ENCODE data around the gene KHDRBS2.

KHDRBS2 gene

DNA sequence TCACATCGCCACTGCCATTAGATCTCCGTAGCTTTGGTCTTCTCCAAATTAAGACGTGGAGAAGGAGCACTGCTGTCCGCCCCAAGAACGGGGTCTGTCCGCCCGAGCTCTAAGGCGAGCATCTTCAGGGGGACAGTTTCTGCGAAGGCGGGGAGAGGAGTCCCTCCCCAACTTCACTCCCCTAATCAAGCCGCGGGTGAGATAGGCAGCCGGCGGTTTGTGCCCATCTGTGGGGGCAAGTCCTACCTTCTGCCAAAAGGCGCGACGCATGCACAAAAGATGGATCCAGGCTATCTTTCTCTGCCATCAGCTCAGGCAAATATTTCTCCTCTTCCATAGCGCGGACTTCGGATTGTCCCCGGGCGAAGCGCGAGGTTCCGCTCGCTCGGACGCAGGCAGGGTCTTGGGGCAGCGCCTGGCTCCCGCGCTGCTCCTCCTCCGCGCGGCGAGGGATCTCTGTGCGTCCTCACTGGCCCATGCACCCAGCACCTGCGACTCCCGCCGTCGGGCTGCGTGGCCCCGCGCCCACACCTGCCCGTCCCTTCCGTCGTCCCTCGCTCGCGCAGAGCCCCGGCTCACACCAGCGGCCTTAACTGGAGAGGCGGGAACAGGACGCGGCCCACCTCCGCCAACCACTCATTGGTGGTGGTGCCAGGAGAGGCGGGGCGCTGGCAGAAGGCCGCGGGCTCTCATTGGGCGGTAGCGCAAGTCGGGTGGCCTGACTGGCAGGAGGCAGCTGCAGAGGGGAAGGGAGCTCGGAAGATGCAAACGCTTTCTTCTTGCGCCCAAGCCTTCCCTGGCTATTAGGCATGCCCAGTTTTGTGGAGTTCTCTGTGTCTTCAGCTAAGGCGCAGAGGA, at the start of gene KHDRBS2:
TSS of gene KHDRBS2 (minus strand) at position 614 of the 858 bp plus-strand sequence.
- no peak for DNase-seq (ENCODE audit: low read depth in 2 of 2)

DNA sequence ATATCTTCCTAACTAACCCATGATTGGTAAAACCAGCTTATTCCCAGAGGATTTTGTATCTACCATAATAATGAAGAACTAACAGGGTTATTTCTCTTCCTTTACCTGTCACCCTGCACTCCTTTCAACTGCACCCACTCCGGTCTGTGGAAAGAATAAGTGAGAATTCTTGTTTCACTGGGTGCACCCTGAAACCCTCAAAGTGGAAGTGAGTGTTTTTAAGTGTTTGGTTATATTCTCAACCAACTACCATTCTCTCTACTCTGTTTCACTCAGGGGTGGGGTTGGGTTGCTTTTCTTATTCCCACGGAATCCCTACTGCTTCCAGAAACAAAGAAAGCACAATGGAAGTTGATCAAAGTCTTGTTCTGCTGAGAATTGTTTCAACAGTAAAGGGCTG, 42.6 kb upstream of the KHDRBS2 start:
- DNase-seq (ENCODE audit: low read depth in 2 of 2), result no peak

DNA sequence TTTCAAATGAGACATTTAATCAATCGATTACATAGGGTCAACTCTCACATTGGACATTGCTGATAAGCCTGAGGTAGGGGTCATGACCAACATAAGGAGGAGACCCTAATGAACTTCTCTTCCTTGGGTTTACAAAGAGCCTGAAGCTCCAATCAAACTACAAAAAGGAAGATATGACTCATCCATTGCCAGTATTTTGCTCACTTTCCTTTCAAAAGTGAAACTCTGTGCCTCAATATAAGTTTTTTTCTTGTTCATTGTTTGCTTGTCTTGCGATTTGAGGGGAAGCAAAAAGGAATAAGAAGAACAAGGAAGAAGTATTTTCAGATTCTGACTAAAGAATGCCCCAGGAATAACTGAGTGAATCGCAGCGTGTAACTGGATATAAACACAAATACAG, 38.8 kb upstream of the KHDRBS2 start:
- DNase-seq (ENCODE audit: low read depth in 2 of 2), result no peak

DNA sequence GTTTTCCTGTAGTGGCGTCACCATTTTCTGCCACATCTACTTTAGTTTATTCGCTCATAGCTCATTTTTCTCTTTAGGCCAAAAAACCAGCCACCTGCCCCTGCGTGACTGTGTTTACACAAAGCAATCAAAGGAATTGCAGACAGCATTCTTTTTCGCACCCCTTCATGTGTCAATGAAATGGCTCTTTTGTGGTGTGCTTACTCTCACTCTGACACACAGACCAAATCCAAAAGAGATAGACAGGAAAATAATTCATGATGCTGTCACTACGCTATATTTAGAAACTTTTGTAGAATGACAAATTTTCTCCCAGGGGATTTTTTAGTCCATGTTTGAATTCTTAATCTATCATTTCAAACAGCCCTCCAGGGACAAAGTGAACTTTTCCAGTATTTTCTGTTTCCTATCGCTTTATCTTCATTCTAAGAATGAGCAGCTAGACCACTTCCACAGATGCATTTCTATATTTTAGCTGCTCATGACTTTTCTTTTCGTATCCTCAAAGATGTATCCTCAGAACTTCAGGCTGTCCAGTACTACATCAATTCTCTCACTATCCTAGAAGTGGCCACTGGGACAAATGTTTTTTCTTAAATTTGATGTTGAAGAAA, 37.9 kb upstream of the KHDRBS2 start:
- no peak for DNase-seq (ENCODE audit: low read depth in 2 of 2)

DNA sequence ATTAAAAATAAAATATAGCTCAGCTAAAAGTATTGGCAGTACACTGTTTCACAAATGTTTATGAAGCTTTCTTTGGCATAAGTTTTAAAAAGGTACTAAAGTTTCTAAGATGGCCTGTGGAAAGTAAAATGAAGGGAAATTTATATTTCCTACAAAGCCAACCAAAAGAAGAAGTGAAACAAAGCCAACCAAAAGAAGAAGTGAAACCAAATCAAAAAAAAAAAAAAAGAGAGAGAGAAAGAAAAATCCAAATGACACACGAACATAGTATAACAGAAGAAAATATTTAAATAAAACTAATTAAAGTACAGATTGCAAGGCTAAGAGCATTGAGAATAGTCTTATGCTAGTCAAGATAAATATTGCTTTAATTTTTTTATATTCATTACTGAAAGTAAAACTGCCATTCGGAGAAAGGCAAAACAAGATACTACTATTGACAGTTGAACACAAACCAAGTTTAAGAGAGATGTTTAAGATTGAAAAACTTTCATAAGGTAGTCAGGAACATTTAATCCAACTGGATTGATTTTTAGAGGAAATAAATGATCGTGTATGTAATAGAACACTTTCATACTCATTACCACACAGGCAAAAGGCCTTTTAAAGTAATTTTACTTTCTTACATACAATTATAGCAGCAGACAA, 12.8 kb upstream of the KHDRBS2 start:
- no peak for DNase-seq (ENCODE audit: low read depth in 2 of 2)

DNA sequence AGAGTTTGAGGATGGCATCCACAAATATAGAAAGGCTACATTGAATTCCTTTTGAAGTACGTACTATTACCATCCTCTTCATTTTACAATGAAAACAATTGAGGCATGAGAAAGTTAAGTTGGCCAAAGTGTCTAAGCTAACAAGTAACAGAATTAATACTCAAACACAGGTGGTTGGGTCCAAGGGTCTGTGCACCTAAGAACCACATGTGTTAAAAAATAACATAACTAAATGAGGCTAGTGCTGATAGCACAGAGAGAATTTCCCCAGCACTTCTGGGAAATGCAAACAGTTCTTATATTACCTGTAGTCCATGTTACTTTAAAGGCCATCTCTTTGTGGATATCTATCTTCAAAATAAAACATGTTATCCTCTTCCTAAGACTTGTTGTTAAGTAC, 10.5 kb upstream of the KHDRBS2 start:
- DNase-seq (ENCODE audit: low read depth in 2 of 2), result no peak

DNA sequence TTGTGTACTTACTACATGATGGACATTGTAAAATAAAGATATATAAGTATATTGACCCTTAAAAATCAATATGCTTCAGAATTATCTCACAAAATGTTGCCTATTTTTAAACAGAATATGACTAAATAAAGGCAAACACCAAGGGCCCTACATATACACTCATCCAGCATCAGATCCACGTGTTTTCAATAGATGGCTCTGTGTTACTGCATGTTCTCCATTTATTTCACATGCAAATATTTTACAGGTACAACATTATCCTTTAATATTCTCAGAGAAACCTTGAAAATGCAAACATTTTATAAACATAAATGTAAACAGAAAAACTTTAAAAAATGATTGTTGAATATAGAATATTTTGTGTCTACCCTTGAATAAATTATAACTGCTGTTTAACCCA, 2.9 kb upstream of the KHDRBS2 start:
- DNase-seq (ENCODE audit: low read depth in 2 of 2), result no peak

DNA sequence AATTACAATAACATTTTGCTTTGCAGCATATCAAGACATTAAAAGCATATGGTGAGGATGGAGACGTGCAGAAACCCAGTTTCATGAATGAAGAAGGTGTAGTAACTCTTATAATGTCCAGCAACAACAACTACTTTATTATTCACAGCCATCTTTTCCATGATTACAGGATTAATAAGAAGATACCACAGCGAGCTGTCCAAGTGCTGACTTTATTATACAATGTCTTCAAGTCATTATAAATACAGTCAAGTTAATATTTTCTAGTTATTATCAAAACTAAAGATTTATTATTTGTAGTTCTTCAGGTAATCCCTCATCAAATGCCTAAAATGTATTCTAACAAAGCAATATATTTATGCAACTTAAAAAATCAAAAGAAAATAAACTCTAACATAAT, 2.5 kb upstream of the KHDRBS2 start:
- no peak for DNase-seq (ENCODE audit: low read depth in 2 of 2)

DNA sequence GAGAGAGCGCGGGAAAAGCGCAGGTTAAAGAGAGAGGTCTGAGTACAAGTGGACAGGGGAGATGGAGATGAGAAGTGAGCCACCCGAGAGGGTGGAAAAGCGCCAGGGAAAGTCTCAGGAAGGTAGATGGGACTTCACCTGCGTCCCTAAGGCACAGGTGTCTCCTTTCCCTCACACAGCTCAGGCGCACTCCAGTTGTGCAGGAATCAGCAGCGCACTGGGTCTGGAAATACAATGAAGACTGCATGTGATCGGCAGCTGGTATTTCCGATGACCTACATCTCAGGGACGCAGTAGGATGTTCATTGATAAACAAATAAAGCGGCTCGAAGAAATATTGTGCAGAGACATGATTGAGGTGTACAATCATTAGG, 432 bp upstream of the KHDRBS2 start:
- DNase-seq (ENCODE audit: low read depth in 2 of 2), result no peak

DNA sequence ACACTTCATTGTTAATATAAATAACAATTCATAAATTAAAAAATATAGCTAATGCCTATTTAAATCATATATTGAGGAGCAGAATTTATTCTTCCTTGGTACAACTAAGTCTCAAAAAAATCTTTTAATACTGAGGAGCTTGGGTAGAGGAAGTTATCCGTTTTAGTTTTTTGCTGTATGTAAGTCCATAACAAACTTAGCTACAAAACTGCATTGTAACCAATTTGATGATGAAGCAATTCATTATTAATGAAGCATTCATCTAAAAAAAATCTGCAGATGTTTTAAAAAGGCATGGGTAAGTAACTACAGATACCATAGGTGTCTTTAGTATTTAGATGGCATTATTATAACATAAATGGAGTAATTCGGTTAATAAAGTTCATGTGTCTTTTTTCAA, 1.3 kb downstream of the KHDRBS2 start:
- DNase-seq (ENCODE audit: low read depth in 2 of 2), result no peak

DNA sequence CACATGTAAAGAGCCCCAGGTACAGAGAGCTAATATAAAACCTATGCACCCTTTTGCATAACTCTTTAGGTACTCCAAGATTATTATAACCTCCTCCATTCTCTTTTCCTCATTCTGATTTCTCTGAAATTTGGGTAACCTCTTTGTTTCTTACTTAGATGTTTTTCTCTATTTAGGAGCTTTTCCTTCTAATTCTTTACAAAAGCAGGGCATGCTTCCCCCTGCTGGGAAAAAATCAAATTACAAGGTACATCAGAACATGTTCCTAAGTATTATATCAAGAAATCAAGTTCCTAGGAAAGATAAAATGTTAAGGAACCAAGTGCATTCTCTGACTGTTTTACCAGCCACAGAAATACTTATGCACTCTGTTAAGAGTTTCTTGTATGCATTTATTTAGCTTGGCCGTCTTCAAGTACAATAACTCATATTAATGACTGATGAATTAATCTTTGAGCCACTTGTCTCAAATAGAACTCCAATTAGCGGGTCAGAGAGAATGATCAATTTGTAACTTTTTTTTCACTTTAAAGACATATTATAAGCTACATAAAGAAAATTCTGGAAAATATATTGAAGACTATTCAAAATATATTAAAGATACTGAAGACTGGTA, 2.1 kb downstream of the KHDRBS2 start:
- DNase-seq (ENCODE audit: low read depth in 2 of 2), result no peak

DNA sequence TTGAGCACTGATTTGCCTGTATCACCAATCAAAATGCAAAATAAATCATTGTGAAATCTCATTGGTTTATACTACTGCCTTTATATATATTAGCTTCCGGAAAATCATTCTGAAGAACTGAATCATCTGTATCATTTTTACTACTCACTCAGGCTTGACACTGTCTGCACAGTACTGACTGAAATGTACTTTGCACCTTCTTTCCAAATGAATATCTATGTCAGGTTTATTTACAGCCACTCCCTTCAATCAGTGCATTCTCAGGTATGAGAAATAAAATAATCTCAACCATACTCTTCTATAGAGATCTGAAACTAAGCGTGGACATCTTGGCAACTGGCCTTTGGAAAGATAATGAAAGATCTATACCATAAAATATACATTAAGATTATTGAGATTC, 2.7 kb downstream of the KHDRBS2 start:
- DNase-seq (ENCODE audit: low read depth in 2 of 2), result no peak

DNA sequence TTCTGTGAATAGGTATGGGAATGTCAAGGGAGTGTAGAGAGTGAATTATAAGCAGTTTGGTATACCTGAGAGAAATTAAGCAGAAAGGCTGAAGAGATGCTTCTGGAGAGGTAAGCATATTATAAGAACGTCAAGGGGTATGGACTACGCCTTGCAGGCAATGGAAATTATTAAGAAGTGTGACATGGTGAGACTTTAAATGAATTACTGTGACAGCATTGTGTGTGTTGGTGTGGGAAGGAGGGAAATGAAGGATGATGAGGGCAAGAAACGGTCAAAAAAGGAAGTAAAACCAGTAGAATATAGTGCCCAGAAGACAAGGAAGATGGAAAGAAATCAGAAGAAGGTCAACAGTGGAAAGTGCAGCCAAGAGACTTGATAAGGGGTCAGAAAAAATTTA, 5.9 kb downstream of the KHDRBS2 start:
- no peak for DNase-seq (ENCODE audit: low read depth in 2 of 2)

DNA sequence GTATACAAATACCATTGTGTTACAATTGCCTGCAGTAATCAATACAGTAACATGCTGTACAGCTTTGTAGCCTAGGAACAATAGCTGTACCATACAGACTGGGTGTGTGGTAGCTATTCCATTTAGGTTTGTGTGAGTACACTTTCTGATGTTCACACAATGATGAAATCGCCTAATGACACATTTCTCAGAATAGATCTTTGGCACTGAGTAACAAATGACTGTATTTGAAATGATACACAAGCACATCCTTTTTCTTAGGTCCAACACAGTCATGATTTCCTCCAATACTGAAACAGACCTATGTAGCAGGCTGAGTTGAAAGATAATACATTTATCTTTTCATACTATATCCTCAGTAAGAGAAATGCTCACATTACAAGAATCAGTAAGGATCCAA, 13.9 kb downstream of the KHDRBS2 start:
- DNase-seq (ENCODE audit: low read depth in 2 of 2), result no peak

DNA sequence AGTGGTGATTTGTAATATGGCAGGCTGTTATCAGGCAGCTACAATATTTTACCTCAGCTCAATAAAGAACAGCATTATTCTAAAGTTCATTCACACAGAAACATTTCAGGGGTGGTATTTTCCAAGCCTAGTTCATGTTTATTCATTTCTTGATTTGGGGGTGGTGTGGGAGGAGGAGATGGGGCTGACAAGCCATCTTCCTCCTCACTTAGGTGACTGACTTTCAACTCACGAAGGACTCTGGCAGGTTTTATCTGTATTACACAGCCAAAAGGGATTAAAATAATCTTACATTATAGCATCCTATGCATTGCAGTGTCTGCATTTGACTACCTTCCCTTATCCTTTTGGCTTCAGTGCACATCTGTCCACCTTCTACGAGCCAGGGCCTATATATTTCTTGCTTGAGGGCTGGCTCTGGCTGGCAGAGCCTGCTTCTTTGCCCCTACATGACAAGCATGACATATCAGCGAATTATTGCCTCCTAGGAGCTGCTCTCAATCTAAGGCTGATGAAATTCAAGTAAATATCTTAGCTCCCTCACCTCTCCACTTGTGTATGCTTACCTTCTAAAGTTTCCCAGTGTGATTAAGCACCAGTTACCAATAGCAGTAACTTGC, 20.0 kb downstream of the KHDRBS2 start:
- DNase-seq (ENCODE audit: low read depth in 2 of 2), result no peak

DNA sequence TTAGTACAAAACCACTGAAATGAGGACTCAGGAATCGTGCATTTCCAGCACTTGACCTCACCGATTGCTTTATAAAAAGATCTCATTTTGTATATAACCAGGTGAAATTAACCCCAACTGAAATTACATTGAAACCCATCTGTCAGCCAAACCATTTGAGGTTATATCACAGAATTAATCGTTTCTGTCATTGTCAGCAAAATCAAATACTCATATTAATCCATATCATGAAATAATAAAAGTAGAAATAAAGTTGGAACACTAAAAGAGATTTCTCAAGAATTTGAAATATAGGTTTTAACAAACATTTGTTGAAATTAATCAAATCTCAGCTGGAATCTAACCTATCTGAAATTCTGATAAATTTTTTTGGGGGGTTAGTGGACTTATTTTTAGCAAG, 23.7 kb downstream of the KHDRBS2 start:
- no peak for DNase-seq (ENCODE audit: low read depth in 2 of 2)

DNA sequence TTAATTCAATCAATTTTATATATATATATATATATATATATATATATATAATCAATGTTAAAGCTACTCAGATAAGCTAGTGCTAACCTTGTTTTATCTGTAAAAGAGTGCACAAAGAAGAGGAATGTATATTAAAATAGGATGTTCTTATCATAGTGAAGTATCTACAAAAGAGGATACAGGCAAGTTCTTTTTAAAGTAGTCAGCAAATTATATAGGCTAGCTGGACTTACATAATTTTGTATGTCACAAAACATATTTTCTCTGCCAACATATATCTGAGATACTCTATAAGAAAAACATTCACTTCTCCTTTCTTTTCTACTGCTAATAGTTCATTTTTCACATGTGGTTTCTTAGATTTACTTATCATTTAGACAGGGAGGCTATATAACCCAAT, 39.9 kb downstream of the KHDRBS2 start:
- DNase-seq (ENCODE audit: low read depth in 2 of 2), result no peak

DNA sequence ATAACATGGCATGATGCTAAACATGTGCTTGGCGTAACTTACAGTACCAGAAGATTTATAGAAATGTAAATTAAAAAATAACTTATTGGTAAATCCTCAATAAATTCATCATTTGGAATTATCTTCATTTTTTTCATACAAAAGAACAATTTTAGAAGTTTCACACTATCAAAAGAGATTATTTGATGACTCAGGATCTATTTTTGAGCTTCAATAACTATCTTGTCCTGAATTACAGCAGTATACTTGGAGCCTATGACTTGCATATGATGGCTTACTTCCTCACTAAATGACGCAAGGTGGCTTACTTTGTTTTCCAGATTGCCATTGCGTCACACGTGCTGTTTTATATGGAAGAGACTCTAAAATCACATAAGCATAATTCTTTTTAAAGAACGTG, 49.2 kb downstream of the KHDRBS2 start:
- DNase-seq (ENCODE audit: low read depth in 2 of 2), result no peak

DNA sequence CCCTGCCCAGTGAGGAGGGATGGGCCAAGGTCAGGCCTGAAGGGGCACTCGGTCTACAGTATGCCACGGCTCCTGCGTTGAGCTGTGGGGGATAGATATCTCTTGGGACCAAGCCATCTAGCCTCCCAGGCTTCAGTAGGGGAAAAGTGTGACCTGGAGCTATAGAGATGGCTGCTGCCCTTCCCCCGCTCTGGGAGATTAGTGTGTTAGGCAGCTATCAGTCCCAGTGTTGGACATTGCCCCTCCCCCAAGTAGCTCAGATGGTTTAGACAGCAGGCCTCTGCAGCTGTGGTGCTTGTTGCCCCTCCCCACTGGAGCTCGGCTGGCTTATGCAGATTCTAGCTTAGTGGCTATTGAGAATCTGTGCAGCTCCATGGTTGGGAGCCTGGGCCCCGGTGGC, 56.8 kb downstream of the KHDRBS2 start:
- no peak for DNase-seq (ENCODE audit: low read depth in 2 of 2)

DNA sequence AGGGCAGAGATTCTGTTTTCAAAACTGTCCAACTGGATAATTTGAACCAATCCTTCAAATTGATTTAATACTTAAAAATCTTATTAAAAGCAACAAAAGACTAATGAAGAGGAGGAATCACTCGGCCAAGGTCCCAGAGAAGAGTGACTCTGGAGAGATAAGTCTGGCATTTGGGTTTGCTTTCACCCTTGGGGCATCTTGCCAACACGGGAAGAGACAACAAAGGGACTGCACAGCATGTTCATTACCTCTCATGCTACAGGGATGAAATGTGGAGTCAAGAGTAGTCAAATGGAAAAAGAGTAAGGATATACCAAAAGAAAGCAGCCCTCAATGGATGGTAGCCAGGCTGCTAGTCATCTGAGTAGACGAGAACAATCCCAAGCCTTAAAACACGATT, 68.2 kb downstream of the KHDRBS2 start:
- DNase-seq (ENCODE audit: low read depth in 2 of 2), result no peak

DNA sequence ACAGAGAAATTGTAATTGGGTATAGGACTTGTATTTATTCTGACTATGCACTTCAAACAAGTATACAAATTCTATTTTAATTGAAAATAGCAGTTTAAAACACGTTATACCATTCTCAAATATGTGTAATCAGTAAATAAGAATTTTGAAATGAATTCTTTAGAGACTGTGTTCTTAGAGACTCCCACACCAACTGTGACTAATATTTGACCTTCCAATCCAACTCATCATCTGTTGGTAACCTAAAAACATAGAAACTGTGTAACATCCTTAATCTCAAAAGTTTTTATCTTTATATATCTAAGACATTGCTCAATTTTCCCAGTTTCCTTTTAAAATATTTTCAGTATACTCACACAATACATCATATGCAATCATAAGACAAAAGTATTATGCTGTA, 83.9 kb downstream of the KHDRBS2 start:
- no peak for DNase-seq (ENCODE audit: low read depth in 2 of 2)

DNA sequence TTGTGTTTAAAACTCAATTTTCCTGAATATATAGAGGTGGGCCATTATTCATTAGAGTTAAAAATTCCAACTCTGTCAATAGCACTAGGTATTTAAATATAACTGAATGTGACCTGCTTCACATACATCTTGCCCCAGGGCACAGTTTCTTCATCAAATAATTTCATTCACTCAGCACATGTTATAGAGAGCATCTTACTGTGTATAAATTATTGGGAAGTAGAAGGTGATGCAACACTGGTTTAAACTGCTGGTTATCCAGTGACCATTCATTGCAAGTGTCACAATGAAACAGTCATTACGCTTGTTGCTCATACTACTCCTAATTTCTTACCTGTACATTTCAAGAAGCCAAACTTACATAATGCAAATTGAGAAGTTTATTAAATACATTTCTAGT, 93.4 kb downstream of the KHDRBS2 start:
- no peak for DNase-seq (ENCODE audit: low read depth in 2 of 2)

Measured in activated CD8-positive, alpha-beta memory T cell treated with anti-CD3 and anti-CD28 coated beads for 4 hours (primary cell).